Measurements from ENCODE around the gene RFC4.

- peak; percentile 91 for TF ChIP-seq CTCF (conservative IDR thresholded peaks at IDR 0.05; ENCODE audit: low read length)
- TF ChIP-seq EZH2phosphoT487 (IDR thresholded peaks at IDR 0.05; ENCODE audit: borderline replicate concordance, low read depth, low read length) = no peak
Measured at GRCh38 chr3:186821429-186822387, 15.4 kb upstream of the RFC4 start.

All from OCI-LY7 (cell line).